Omental fat pad (tissue), 4 donors: Measurements from ENCODE around the gene ZNF592. TPM values are rescaled to one million over a fixed set of nuclear protein-coding genes. Genes with fewer than 3 reads are reported as not detected.

Source experiments
- ATAC-seq: fragments of 150-250 bp; one replicate; pipeline ENCODE4 v1.9.1; 2016; ENCODE audit warnings: mild to moderate bottlenecking, moderate library complexity; ENCODE audit not compliant: low FRiP score
- DNase-seq: peaks from one replicate; pipeline ENCODE4 v3.0.0-alpha.2; 2019; ENCODE audit warnings: low spot score
- CTCF ChIP-seq, 3 donors: fragments of 450-650 bp; IDR thresholded peaks; one replicate each; pipeline ENCODE4 v1.5.1; 2016 to 2017; ENCODE audit warnings: antibody characterized with exemption in 3 of 3, mild to moderate bottlenecking in 3 of 3, moderate library complexity in 2 of 3
- total RNA-seq, 4 donors: library from RNA; depleted of rRNA; stranded (reverse); fragments of >200 nt; gene quantifications; one replicate each; pipeline ENCODE4 v1.1.0, GENCODE V29; 2016

ZNF592 gene
- total RNA-seq, 4 donors from 2014 or later = 13.7 to 22.8 (median 20.0) TPM

DNA sequence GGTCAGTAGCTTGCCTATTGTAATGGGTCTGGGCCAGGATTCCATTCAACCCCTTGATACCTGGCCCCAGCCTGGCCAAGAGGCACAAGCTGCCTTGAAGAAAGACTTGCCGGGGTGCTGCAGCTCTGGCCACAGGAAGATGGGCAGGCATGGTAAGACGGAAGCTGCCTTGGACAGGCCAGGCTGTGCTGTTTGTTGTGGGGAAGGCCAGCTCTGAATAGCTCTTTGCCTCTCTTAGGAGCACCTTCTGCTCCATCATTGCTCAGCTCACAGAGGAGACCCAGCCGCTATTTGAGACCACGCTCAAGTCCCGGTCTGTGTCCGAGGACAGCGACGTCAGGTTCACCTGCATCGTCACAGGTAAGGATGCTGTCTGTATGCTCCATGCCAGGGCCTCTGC is 78.9 kb downstream of the ZNF592 start:
- TF ChIP-seq CTCF (IDR thresholded peaks at IDR 0.05) = no peak
- no peak for DNase-seq
- no peak for ATAC-seq

DNA sequence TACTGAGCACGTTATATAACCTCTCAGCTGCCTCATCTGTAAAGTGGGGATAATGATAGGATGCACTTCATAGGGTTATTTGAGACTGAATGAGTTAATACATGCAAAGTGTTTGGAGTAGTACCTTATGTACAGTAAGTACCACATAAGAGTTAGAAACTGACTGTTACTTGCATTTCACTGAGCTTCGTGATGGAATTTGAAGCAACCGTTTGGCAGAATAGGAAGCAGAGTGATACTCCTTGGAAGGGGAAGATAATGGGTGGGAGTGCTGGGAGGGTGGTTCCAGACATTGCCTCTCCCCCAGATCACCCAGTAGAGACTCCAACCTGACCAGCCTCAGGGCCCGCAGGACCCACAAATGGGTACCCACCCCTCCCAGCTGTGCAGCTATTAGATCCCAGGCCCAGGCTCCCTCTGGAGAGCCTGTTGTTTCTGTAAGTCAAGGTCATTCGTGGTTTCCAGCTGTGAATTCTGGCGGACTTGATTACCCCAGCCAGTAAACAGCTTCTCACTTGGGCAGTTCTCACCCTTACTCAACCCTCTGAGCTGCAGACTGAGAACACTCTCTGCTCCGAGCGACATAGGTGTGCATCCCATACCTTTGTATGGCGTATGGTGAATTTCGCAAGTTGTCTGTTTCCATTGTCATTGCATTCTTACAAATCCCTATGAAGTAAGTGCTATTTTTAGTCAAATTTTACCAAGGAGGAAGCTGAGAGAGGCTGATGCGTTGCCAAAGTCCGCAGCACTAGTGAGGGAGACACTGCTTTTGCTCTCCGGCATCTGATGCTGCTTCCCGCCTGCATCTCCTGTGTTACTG is 79.9 kb downstream of the ZNF592 start:
- ATAC-seq (no peak), DNase-seq (no peak)
- no peak for TF ChIP-seq CTCF (IDR thresholded peaks at IDR 0.05)

DNA sequence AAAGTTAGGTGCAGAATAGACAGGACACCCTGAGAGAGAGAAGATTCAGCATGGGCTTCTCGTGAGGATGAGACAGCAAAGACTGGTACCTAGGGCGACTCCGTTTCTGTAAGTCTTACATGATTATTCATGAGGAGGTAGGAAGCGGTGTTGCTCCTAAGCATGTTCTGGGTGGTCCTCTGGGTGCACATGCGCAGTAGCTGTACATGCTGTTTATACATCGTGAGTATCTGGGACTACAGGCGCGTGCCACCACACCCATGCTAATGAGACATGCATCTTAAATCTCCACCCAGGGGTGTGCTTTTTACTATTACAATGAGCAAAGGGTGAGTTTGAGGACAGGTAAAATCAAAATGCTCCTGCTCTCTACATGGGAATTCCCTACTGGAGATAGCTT is 81.0 kb downstream of the ZNF592 start:
- no peak for DNase-seq
- no peak for ATAC-seq
- TF ChIP-seq CTCF (IDR thresholded peaks at IDR 0.05) = no peak

DNA sequence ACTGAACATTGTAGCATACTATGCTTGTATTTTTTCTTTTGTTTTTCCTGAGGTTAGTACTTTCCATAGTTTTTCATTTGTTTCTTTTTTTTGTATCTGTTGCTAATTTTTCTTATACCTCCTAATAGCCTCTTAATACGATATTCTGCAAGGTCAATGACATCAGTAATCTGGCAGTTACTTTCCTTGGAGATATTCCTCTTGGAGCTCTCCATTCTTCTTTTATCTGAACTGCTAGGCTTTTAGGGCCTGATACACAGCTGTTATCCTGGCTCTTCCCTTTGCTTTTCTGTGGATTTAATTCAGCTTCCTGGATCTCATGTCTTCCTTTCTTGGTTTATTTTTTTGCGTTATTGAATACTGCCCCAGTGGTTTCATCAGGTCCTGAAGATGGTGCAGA is 81.6 kb downstream of the ZNF592 start:
- DNase-seq (no peak), ATAC-seq (no peak)
- TF ChIP-seq CTCF (IDR thresholded peaks at IDR 0.05) = no peak

- ATAC-seq (no peak), DNase-seq (no peak)
- no peak for TF ChIP-seq CTCF (IDR thresholded peaks at IDR 0.05)
These were observed 82.6 kb downstream of the ZNF592 start for GRCh38 chr15:84831028-84831427.

DNA sequence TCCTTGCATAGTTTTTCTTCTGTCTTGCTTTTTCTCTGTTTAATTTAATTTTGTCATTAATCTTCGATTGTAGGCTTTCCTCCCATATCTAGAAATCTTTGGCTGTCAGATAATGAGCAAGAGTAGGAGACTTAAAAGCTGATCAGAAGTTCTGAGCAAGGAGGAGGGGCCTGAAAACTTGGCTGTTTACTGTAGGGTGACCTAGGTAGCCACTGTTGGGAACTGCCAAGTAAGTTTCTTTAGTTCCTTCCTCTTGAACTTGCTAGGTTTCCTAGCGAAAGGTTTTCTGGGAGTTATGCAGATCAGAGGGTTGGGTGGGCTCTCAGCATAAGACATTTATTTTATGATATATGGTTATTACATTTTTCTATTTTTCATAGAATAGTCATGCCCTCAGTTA is 83.2 kb downstream of the ZNF592 start:
- TF ChIP-seq CTCF (IDR thresholded peaks at IDR 0.05) = no peak
- DNase-seq = no peak
- ATAC-seq = no peak

- no peak for DNase-seq
- no peak for ATAC-seq
- no peak for TF ChIP-seq CTCF (IDR thresholded peaks at IDR 0.05)
These were observed 84.2 kb downstream of the ZNF592 start for GRCh38 chr15:84832448-84833040.
